ENCODE results near the gene LOXL1. TPM values are rescaled to one million over a fixed set of nuclear protein-coding genes. Genes with fewer than 3 reads are reported as not detected.

The LOXL1 gene
- total and polyA plus RNA-seq, 2 of the 4 experiments (the other 2 are of a cell fraction) = 148 to 332 TPM

DNA sequence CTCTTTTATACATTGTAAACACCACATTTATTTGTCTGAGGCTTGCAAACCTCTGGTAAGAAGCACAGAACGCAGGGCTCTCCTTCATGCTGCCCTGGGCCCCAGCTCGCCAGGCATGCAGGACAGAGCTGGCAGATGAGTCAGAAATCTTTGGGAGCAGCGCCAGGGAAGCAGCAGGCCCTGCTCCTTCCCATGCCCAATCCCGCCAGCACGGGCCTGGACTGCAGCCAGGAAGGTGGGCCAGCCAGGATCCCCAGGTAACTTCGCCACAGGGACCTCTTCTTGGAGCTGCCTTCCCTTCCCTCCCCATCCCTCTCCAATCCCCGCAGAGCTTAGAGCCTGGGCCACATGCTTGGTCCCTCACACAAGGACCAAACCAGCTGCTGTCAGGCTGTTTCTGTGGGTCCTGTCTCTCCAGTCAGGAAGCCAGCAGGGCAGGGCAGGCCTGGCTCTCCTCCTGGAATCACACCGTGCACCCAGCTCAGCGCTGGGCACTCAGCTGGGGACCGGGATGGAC, 57.0 kb downstream of the LOXL1 start:
- Histone ChIP-seq H3K36me3 (ENCODE audit: control insufficient read depth, insufficient read depth, low read length) (no peaks in the 10 kb centered on the region), H3K4me2 (ENCODE audit: low read depth, low read length) (peak overlapping the region; percentile 66), H3K9me1 (ENCODE audit: insufficient read depth, low read length) (peaks cover 28% of the 10 kb centered on the region), H2AK9ac (replicated peaks; ENCODE audit: low read depth, low read length, poor library complexity) (peak overlapping the region; percentile 68), H3K18ac (ENCODE audit: low read depth, low read length) (peak overlapping the region; percentile 90), H3K9me3 (ENCODE audit: control insufficient read depth, insufficient read depth, low read length) (no peaks in the 10 kb centered on the region), H2BK20ac (ENCODE audit: low read depth, low read length) (peak overlapping the region; percentile 96), H4K91ac (ENCODE audit: insufficient read depth, low read depth, low read length) (peak overlapping the region; percentile 92), H2AFZ (replicated peaks; ENCODE audit: low read length, poor library complexity) (peak overlapping the region; percentile 88), H3K14ac (replicated peaks; ENCODE audit: low read depth, low read length) (peak overlapping the region; percentile 81), H3K4me3 (ENCODE audit: insufficient read depth, low read depth, low read length) (no peak overlapping the region), H4K5ac (ENCODE audit: low read depth, low read length) (peak overlapping the region; percentile 92), H2BK120ac (ENCODE audit: low read depth, low read length) (peak overlapping the region; percentile 83), H3K79me1 (ENCODE audit: low read depth in 1 of 2, low read length in 2 of 2) (peaks cover 0 to 15% of the 10 kb centered on the region in 2 experiments; a peak in 2 of 4 replicates), H2BK15ac (ENCODE audit: low read depth, low read length) (peak overlapping the region; percentile 64; the same call in 1 of the 3 replicates), H2AK5ac (ENCODE audit: low read depth, low read length) (peak overlapping the region; percentile 96), H4K8ac (ENCODE audit: low read depth in 2 of 2, low read length in 2 of 2) (peak overlapping the region; percentile 63 to 94), H3K4ac (ENCODE audit: low read depth, low read length) (peak overlapping the region; percentile 95), H3K27me3 (ENCODE audit: control insufficient read depth, insufficient read depth, low read length) (no peaks in the 10 kb centered on the region), H4K20me1 (ENCODE audit: insufficient read depth, low read length) (no peaks in the 10 kb centered on the region), H2BK5ac (ENCODE audit: low read depth, low read length, poor library complexity, severe bottlenecking) (peak overlapping the region; percentile 97), H3K9ac (ENCODE audit: low read depth, low read length) (peak overlapping the region; percentile 57), H3K4me1 (ENCODE audit: control insufficient read depth, insufficient read depth, low read length) (peaks cover 42% of the 10 kb centered on the region), H3K27ac (ENCODE audit: insufficient read depth, low read length) (peak overlapping the region; percentile 92), H3K23ac (ENCODE audit: low read depth, low read length) (peak overlapping the region; percentile 94), H3K56ac (ENCODE audit: extremely low read depth, insufficient read depth, low read length) (peak overlapping the region; percentile 68; the same call in 1 of the 2 replicates)
- peak; percentile 74 for ATAC-seq (ENCODE audit: low read depth)
- intact Hi-C loops (cut with micrococcal nuclease) (no loop called here), in situ Hi-C loops (cut with MboI; ENCODE audit: low sequenced_read_pairs) (no loop called here), dilution Hi-C loops (cut with HindIII; ENCODE audit: low sequenced_read_pairs, unreplicated experiment) (no loop called here)
- DNase-seq = peak; percentile 77
- ChIA-PET CTCF (interaction anchor here (0.9 to 1.3 kb wide), 2 partner anchors 9 to 10 kb away, joined by 4 read pairs; partner anchors contain the start of gene STOML1), POLR2A (ENCODE audit: unreplicated experiment) (interaction anchor here (1.6 kb wide), 1 partner anchor 11 kb away, joined by 5 read pairs; the partner anchor contains the start of gene PML)
- WGBS, 2 experiments (ENCODE audit: extremely low coverage in 2 of 2, insufficient read length in 1 of 2) = 26% methylated on average over 8 of the region's 10 CpGs; no CpG with 5 or more reads in 1 of the 2 experiments
- no TSS peak for BruUV-seq (replicated peaks)
- TF ChIP-seq FOS (IDR thresholded peaks at IDR 0.05; ENCODE audit: low read depth, low read length) = peak; percentile 72
- no peak; the same call in 1 of the 2 replicates for TF ChIP-seq RAD21 (IDR thresholded peaks at IDR 0.05; ENCODE audit: low read length)
- 0 out of 2 replicates have a peak, but pooled peaks have one; percentile 12 for TF ChIP-seq MAZ (IDR thresholded peaks at IDR 0.05; ENCODE audit: borderline replicate concordance, low read depth, low read length)
- TF ChIP-seq BHLHE40 (IDR thresholded peaks at IDR 0.05; ENCODE audit: low read depth, low read length) = peak; percentile 83
